H1 (cell line): ENCODE data around the gene DRD2. TPM values are rescaled to one million over a fixed set of nuclear protein-coding genes. Genes with fewer than 3 reads are reported as not detected.

Experiments used
- CTCF ChIA-PET: fragments of 300-600 bp; sonication (Branson Sonifier 250); formaldehyde crosslinking; loops from one replicate; lab custom pipeline; 2021; ENCODE audit not compliant: partially characterized antibody; lab: Charles Lee
- POLR2A ChIA-PET: fragments of 300-600 bp; sonication (Branson Sonifier 250); formaldehyde crosslinking; loops from one replicate; lab custom pipeline; 2021; ENCODE audit warnings: inconsistent platforms; ENCODE audit not compliant: partially characterized antibody; lab: Charles Lee
- DNase-seq, 2 experiments: peaks; one replicate each; pipeline versions ENCODE4 v3.0.0 to v3.0.0-alpha.2; 2010 to 2022; ENCODE audit warnings: low spot score in 2 of 2, low read depth in 1 of 2, mixed read lengths in 1 of 2
- FAIRE-seq: peaks from 2 replicates; lab custom pipeline; 2011; peaks lifted over from hg19 to GRCh38; lab: Jason Lieb, UNC
- H2AFZ ChIP-seq: 2 replicates; pipeline ENCODE4 v1.8.1; 2012; ENCODE audit warnings: low read length, inconsistent platforms
- H2AK5ac ChIP-seq: 2 replicates; pipeline ENCODE4 v1.6.1; 2013; ENCODE audit warnings: low read depth, low read length
- H2BK120ac ChIP-seq: replicated peaks from 2 replicates; pipeline ENCODE3; 2013; ENCODE audit warnings: low read depth, low read length, inconsistent platforms
- H2BK12ac ChIP-seq: 2 replicates; pipeline ENCODE4 v1.6.1; 2013; ENCODE audit warnings: low read depth, low read length
- H2BK15ac ChIP-seq: 2 replicates; pipeline ENCODE4 v1.6.1; 2013; ENCODE audit warnings: low read length
- H2BK20ac ChIP-seq: 2 replicates; pipeline ENCODE4 v1.6.1; 2013; ENCODE audit warnings: low read length
- H2BK5ac ChIP-seq: 2 replicates; pipeline ENCODE4 v1.6.1; 2013; ENCODE audit warnings: low read depth, low read length
- H3K14ac ChIP-seq: 2 replicates; pipeline ENCODE4 v1.6.1; 2013; ENCODE audit warnings: inconsistent platforms; ENCODE audit not compliant: insufficient read length
- H3K18ac ChIP-seq: 2 replicates; pipeline ENCODE4 v1.6.1; 2013; ENCODE audit warnings: low read length; ENCODE audit errors: extremely low read depth
- H3K23ac ChIP-seq: 2 replicates; pipeline ENCODE4 v1.6.1; 2013; ENCODE audit warnings: inconsistent platforms; ENCODE audit not compliant: insufficient read length
- H3K23me2 ChIP-seq: 2 replicates; pipeline ENCODE4 v1.6.1; 2013; ENCODE audit warnings: low read depth, low read length
- H3K27ac ChIP-seq: 2 replicates; pipeline ENCODE4 v1.6.1; 2011; ENCODE audit warnings: low read depth, low read length, inconsistent platforms
- H3K27me3 ChIP-seq, 4 experiments: replicated peaks in 1 of 4; 1 replicate in 1 of 4; 2 replicates in 3 of 4; pipeline versions ENCODE4 v1.6.1 to v1.8.1; 2011 to 2013; ENCODE audit warnings: low read length in 3 of 4, mild to moderate bottlenecking in 3 of 4, inconsistent platforms in 2 of 4, mixed read lengths in 2 of 4, moderate library complexity in 1 of 4; ENCODE audit not compliant: control insufficient read depth in 3 of 4, insufficient read depth in 3 of 4; ENCODE audit errors: extremely low read depth in 1 of 4
- H3K36me3 ChIP-seq, 4 experiments: 2 replicates each; pipeline versions ENCODE4 v1.6.1 to v1.8.1; 2011 to 2013; ENCODE audit warnings: mild to moderate bottlenecking in 4 of 4, low read length in 3 of 4, moderate library complexity in 2 of 4, control low read depth in 1 of 4, inconsistent platforms in 1 of 4; ENCODE audit not compliant: insufficient read depth in 4 of 4, control insufficient read depth in 2 of 4
- H3K4ac ChIP-seq: replicated peaks from 2 replicates; pipeline ENCODE3; 2013; ENCODE audit warnings: low read length, low read depth, mixed read lengths, inconsistent platforms; ENCODE audit not compliant: insufficient read length
- H3K4me1 ChIP-seq, 4 experiments: replicated peaks in 1 of 4; 1 replicate in 1 of 4; 2 replicates in 3 of 4; pipeline versions ENCODE4 v1.6.1 to v1.8.1; 2011 to 2013; ENCODE audit warnings: low read length in 3 of 4, inconsistent platforms in 2 of 4, mixed read lengths in 1 of 4; ENCODE audit not compliant: insufficient read depth in 4 of 4, control insufficient read depth in 3 of 4
- H3K4me2 ChIP-seq, 2 experiments: 2 replicates each; pipeline versions ENCODE4 v1.6.1 to v1.8.1; 2011 to 2013; ENCODE audit warnings: low read depth in 2 of 2, low read length in 2 of 2, control low read depth in 1 of 2, inconsistent platforms in 1 of 2, mild to moderate bottlenecking in 1 of 2; ENCODE audit not compliant: insufficient read depth in 1 of 2
- H3K4me3 ChIP-seq, 4 experiments: fragments of 200-600, 300-600 bp in 1 of 4; sonication (generic), shearing (Covaris generic), sonication (Bioruptor Twin) in 1 of 4; 2 replicates each; pipeline versions ENCODE4 v1.5.1 to v1.8.1; 2011 to 2016; ENCODE audit warnings: low read length in 4 of 4, low read depth in 3 of 4, control low read depth in 2 of 4, inconsistent platforms in 2 of 4, mild to moderate bottlenecking in 2 of 4, mixed read lengths in 1 of 4, moderate library complexity in 1 of 4; ENCODE audit not compliant: insufficient read depth in 2 of 4; ENCODE audit errors: extremely low read depth in 1 of 4
- H3K56ac ChIP-seq: replicated peaks from 2 replicates; pipeline ENCODE3; 2013; ENCODE audit warnings: low read depth, mild to moderate bottlenecking, mixed read lengths, low read length, inconsistent platforms; ENCODE audit not compliant: insufficient read length
- H3K79me1 ChIP-seq: 2 replicates; pipeline ENCODE4 v1.6.1; 2013; ENCODE audit warnings: low read depth, low read length, control low read depth
- H3K79me2 ChIP-seq, 2 experiments: 2 replicates each; pipeline versions ENCODE4 v1.6.1 to v1.8.1; 2012 to 2013; ENCODE audit warnings: low read length in 2 of 2, mild to moderate bottlenecking in 2 of 2, inconsistent platforms in 1 of 2; ENCODE audit not compliant: insufficient read depth in 2 of 2, control insufficient read depth in 1 of 2
- H3K9ac ChIP-seq, 4 experiments: replicated peaks in 1 of 4; 1 replicate in 1 of 4; 2 replicates in 3 of 4; pipeline versions ENCODE4 v1.6.1 to v1.8.1; 2011 to 2013; ENCODE audit warnings: low read depth in 3 of 4, low read length in 3 of 4, control low read depth in 2 of 4, mild to moderate bottlenecking in 2 of 4, moderate library complexity in 2 of 4, inconsistent platforms in 1 of 4; ENCODE audit errors: extremely low read depth in 1 of 4
- H3K9me3 ChIP-seq, 2 experiments: 2 replicates each; pipeline versions ENCODE4 v1.6.1 to v1.8.1; 2012 to 2013; ENCODE audit warnings: mild to moderate bottlenecking in 2 of 2, moderate library complexity in 2 of 2, control low read depth in 1 of 2, inconsistent platforms in 1 of 2, low read depth in 1 of 2, low read length in 1 of 2, mixed read lengths in 1 of 2; ENCODE audit not compliant: insufficient read depth in 2 of 2
- H4K20me1 ChIP-seq, 2 experiments: replicated peaks in 1 of 2; 2 replicates each; pipeline versions ENCODE3 to v1.8.1; 2011 to 2013; ENCODE audit warnings: inconsistent platforms in 2 of 2, low read length in 2 of 2, mild to moderate bottlenecking in 1 of 2; ENCODE audit not compliant: insufficient read depth in 2 of 2, control insufficient read depth in 1 of 2
- H4K5ac ChIP-seq: 2 replicates; pipeline ENCODE4 v1.6.1; 2013; ENCODE audit warnings: low read length, low read depth, mixed read lengths, inconsistent platforms; ENCODE audit not compliant: insufficient read length
- H4K8ac ChIP-seq: 2 replicates; pipeline ENCODE4 v1.8.0; 2013; ENCODE audit warnings: mild to moderate bottlenecking, moderate library complexity, low read length, inconsistent platforms; ENCODE audit not compliant: insufficient read depth; ENCODE audit errors: extremely low read depth
- H4K91ac ChIP-seq: replicated peaks from 2 replicates; pipeline ENCODE3; 2013; ENCODE audit warnings: low read length, mixed read lengths, inconsistent platforms; ENCODE audit not compliant: insufficient read length
- FOSL1 ChIP-seq: IDR thresholded peaks from 2 replicates; pipeline ENCODE4 v1.6.1; 2011; ENCODE audit warnings: mild to moderate bottlenecking, low read depth, low read length, moderate library complexity; ENCODE audit not compliant: insufficient read depth
- POLR2A ChIP-seq, 2 experiments: IDR thresholded peaks; 1 replicate in 1 of 2; 2 replicates in 1 of 2; pipeline ENCODE4 v1.6.1; 2011; ENCODE audit warnings: low read depth in 2 of 2, low read length in 2 of 2, mild to moderate bottlenecking in 2 of 2; ENCODE audit errors: control extremely low read depth in 1 of 2
- RAD21 ChIP-seq, 2 experiments: IDR thresholded peaks in 1 of 2; conservative IDR thresholded peaks in 1 of 2; 2 replicates each; pipeline ENCODE4 v1.6.1; 2011; ENCODE audit warnings: low read depth in 2 of 2, low read length in 2 of 2, improper control_type of control experiment in 1 of 2, inconsistent platforms in 1 of 2, mild to moderate bottlenecking in 1 of 2, moderate library complexity in 1 of 2
- RBBP5 ChIP-seq: IDR thresholded peaks from 2 replicates; pipeline ENCODE4 v1.7.1; 2012; ENCODE audit warnings: low read depth, mild to moderate bottlenecking, inconsistent platforms, low read length, moderate library complexity, borderline replicate concordance
- RNF2 ChIP-seq: fragments of 200-900, 300-1000 bp; sonication (generic); IDR thresholded peaks from 2 replicates; pipeline ENCODE4 v1.7.1; 2016; ENCODE audit warnings: borderline replicate concordance, low read depth, mild to moderate bottlenecking, antibody characterized with exemption, low read length; ENCODE audit not compliant: poor library complexity, severe bottlenecking; ENCODE audit errors: missing control alignments
- SIN3A ChIP-seq, 2 experiments: IDR thresholded peaks in 1 of 2; conservative IDR thresholded peaks in 1 of 2; 2 replicates each; pipeline ENCODE4 v1.6.1; 2011 to 2012; ENCODE audit warnings: low read length in 2 of 2, improper control_type of control experiment in 1 of 2, low read depth in 1 of 2, mild to moderate bottlenecking in 1 of 2
- SIRT6 ChIP-seq: IDR thresholded peaks from one replicate; pipeline ENCODE4 v1.7.1; 2012; ENCODE audit warnings: low read length, inconsistent platforms
- WGBS, 2 experiments: shearing (Covaris generic) in 1 of 2; methylation state at CpG; one replicate each; pipeline versions ENCODE4 v1.1.6 to v1.1.7; 2013 to 2015; ENCODE audit warnings: low lambda C conversion rate in 2 of 2, mixed read lengths in 2 of 2, inconsistent platforms in 1 of 2, low coverage in 1 of 2, missing lambda C conversion rate in 1 of 2; ENCODE audit not compliant: insufficient replicate concordance in 2 of 2, insufficient coverage in 1 of 2, insufficient read length in 1 of 2; ENCODE audit errors: extremely low coverage in 1 of 2, missing lambda C conversion rate in 1 of 2; 5-methylcytosine and 5-hydroxymethylcytosine counted together
- polyA plus RNA-seq, 7 experiments: library from polyadenylated mRNA; depleted of rRNA in 3 of 7; stranded (reverse) in 5 of 7; unstranded in 2 of 7; fragments of >200 nt in 5 of 7; fragments of 200-250 nt in 2 of 7; gene quantifications; 1 replicate in 5 of 7; 2 replicates in 1 of 7; 4 replicates in 1 of 7; pipeline versions ENCODE4 v1.2.1 to v1.2.3, GENCODE V29; 2011 to 2013; ENCODE audit warnings: missing spikeins in 2 of 7, mixed read lengths in 2 of 7
- total RNA-seq: library from RNA; stranded (reverse); fragmentation: NEBNext Ultra II Directional; extraction: Animal tissue kit (Norgen Biotek cat#: 25700); gene quantifications from 2 replicates; pipeline ENCODE4 v1.2.1, GENCODE V29; 2021
- TF ChIP-seq, protein P1 (sequence below): IDR thresholded peaks from 2 replicates; pipeline ENCODE4 v1.6.1; 2011; ENCODE audit warnings: low read length, improper control_type of control experiment

The DRD2 gene
- total and polyA plus RNA-seq, 2 of the 8 experiments (the other 6 are each of a cell fraction or from before 2014, with no cell fraction given) = 0.26 to 0.41 TPM

DNA sequence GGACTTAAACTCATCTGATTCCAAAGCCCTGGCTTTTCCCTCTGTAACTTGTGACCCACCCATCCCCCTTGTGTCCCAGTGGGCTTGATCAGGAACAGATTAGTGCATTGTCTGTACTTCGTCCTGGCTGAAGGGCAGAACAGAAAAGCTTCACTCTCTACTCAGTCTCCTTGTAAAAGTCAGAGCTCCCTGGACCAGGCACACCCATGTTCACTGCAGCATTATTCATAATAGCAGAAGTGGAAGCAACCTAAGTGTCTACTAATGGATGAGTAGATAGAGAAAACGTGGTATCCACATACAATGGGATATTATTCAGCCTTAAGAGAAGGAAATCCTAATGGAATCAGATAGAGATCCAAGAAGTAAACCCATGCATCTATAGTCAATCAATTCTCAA is 20.7 kb downstream of the DRD2 start:
- no peak overlapping the region for H3K14ac ChIP-seq
- WGBS, 2 experiments = 85% methylated on average over 2 of the region's 2 CpGs; no CpG with 5 or more reads in 1 of the 2 experiments
- H2AFZ ChIP-seq = no peak overlapping the region
- H3K4me1 ChIP-seq = peaks cover 3 to 7% (median 5%) of the 10 kb centered on the region in 4 experiments; a peak in 4 of 7 replicates
- no peak overlapping the region for H3K56ac ChIP-seq
- H3K4me2 ChIP-seq = no peak overlapping the region
- H3K23ac ChIP-seq = no peak overlapping the region
- no peak overlapping the region for H2BK15ac ChIP-seq
- H2BK5ac ChIP-seq = no peak overlapping the region
- H3K79me2 ChIP-seq = no peaks in the 10 kb centered on the region
- no peak overlapping the region for H4K91ac ChIP-seq
- TF ChIP-seq FOSL1 (no peak), RAD21 (IDR thresholded peaks at IDR 0.05 in 1 of 2, conservative IDR thresholded peaks at IDR 0.05 in 1 of 2; ENCODE audit: low read depth in 2 of 2, low read length in 2 of 2) (no peak), SIRT6 (no peak), RNF2 (no peak), RBBP5 (no peak), POLR2A (IDR thresholded peaks at IDR 0.05; ENCODE audit: control extremely low read depth in 1 of 2, low read depth in 2 of 2, low read length in 2 of 2) (no peak), SIN3A (conservative IDR thresholded peaks at IDR 0.05 in 1 of 2, IDR thresholded peaks at IDR 0.05 in 1 of 2; ENCODE audit: low read depth in 1 of 2, low read length in 2 of 2) (no peak)
- TF ChIP-seq, protein P1, sequence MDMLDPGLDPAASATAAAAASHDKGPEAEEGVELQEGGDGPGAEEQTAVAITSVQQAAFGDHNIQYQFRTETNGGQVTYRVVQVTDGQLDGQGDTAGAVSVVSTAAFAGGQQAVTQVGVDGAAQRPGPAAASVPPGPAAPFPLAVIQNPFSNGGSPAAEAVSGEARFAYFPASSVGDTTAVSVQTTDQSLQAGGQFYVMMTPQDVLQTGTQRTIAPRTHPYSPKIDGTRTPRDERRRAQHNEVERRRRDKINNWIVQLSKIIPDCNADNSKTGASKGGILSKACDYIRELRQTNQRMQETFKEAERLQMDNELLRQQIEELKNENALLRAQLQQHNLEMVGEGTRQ = no peak
- H2BK20ac ChIP-seq = no peak overlapping the region
- no peak overlapping the region for H2AK5ac ChIP-seq
- no peaks in the 10 kb centered on the region for H3K79me1 ChIP-seq
- no peak overlapping the region for H3K4me3 ChIP-seq
- ChIA-PET CTCF (no interaction called here), POLR2A (interaction anchor here (0.6 kb wide), 1 partner anchor 1472 kb away, joined by 3 read pairs; no protein-coding TSS in a partner anchor)
- no peak overlapping the region for H2BK12ac ChIP-seq
- no peak overlapping the region for H3K18ac ChIP-seq
- no peaks in the 10 kb centered on the region for H3K9me3 ChIP-seq
- no peak overlapping the region for H3K4ac ChIP-seq
- no peaks in the 10 kb centered on the region for H4K20me1 ChIP-seq
- no peak overlapping the region for H3K27ac ChIP-seq
- H3K36me3 ChIP-seq = no peaks in the 10 kb centered on the region
- no peak for DNase-seq
- H3K27me3 ChIP-seq = no peaks in the 10 kb centered on the region
- FAIRE-seq = no peak
- no peak overlapping the region for H2BK120ac ChIP-seq
- H3K23me2 ChIP-seq = no peaks in the 10 kb centered on the region
- H3K9ac ChIP-seq = no peak overlapping the region
- H4K5ac ChIP-seq = no peak overlapping the region
- H4K8ac ChIP-seq = no peak overlapping the region
